ENCODE data around the gene SCCPDH.

DNA sequence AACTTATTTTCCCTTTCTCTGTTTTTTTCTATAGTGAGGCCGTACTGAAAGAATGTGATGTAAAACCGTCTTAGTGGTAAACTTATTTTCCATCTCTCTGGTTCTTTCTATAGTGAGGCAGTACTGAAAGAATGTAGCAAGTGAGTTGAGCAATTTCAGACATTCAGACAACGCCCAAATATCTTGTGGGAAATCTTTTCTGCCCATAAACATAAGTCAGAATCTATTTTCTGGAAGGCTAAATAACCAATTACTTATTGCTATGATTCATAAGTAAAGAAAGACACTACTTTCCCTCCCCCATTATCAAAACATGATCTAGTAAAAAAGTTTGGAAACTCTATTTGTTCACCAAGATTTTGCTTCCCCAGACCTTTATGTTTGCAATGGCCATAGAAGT lies 18.8 kb upstream of the SCCPDH start:
- TF ChIP-seq, protein P1, sequence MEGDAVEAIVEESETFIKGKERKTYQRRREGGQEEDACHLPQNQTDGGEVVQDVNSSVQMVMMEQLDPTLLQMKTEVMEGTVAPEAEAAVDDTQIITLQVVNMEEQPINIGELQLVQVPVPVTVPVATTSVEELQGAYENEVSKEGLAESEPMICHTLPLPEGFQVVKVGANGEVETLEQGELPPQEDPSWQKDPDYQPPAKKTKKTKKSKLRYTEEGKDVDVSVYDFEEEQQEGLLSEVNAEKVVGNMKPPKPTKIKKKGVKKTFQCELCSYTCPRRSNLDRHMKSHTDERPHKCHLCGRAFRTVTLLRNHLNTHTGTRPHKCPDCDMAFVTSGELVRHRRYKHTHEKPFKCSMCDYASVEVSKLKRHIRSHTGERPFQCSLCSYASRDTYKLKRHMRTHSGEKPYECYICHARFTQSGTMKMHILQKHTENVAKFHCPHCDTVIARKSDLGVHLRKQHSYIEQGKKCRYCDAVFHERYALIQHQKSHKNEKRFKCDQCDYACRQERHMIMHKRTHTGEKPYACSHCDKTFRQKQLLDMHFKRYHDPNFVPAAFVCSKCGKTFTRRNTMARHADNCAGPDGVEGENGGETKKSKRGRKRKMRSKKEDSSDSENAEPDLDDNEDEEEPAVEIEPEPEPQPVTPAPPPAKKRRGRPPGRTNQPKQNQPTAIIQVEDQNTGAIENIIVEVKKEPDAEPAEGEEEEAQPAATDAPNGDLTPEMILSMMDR (IDR thresholded peaks at IDR 0.05; ENCODE audit: low read length): no peak
- TF ChIP-seq EZH2 (optimal IDR thresholded peaks at IDR 0.05; ENCODE audit: low read depth, low read length) (no peak), EZH2phosphoT487 (IDR thresholded peaks at IDR 0.05; ENCODE audit: low read length) (no peak)

Data from MM.1S (cell line).